GM21360 (cell line): ENCODE results near the gene STXBP2.

ENCODE experiments used
- ATAC-seq: cut with Tn5 transposase; IDR thresholded peaks from one replicate; pipeline ENCODE4 v1.9.1; 2021; ENCODE audit warnings: mild to moderate bottlenecking, moderate library complexity; ENCODE audit not compliant: unreplicated experiment

STXBP2 gene

GRCh38 chr19:7648265-7649014 lies 11.5 kb downstream of the STXBP2 start:
- ATAC-seq, result no peak

GRCh38 chr19:7650148-7650547 lies 13.2 kb downstream of the STXBP2 start:
- no peak for ATAC-seq

- ATAC-seq, result no peak
Observed at GRCh38 chr19:7652061-7652641, 15.2 kb downstream of the STXBP2 start.

GRCh38 chr19:7654401-7654800 lies 17.5 kb downstream of the STXBP2 start:
- no peak for ATAC-seq

GRCh38 chr19:7655581-7655980 lies 18.7 kb downstream of the STXBP2 start:
- no peak for ATAC-seq

- no peak for ATAC-seq
Observed at GRCh38 chr19:7657131-7657751, 20.3 kb downstream of the STXBP2 start.

- no peak for ATAC-seq
Observed at GRCh38 chr19:7658219-7658686, 21.3 kb downstream of the STXBP2 start.

- no peak for ATAC-seq
Observed at GRCh38 chr19:7661744-7662538, 25.0 kb downstream of the STXBP2 start.

- ATAC-seq, result no peak
Observed at GRCh38 chr19:7662657-7663056, 25.7 kb downstream of the STXBP2 start.

- no peak for ATAC-seq
Observed at GRCh38 chr19:7663706-7664105, 26.8 kb downstream of the STXBP2 start.

- ATAC-seq, result no peak
Observed at GRCh38 chr19:7665076-7665475, 28.2 kb downstream of the STXBP2 start.

GRCh38 chr19:7668842-7669241 lies 31.9 kb downstream of the STXBP2 start, which contains the start of gene RETN:
Gene RETN (plus strand): TSS chr19:7669049. CDS start chr19:7669327, 278 bp downstream.
- no peak for ATAC-seq

- no peak for ATAC-seq
Observed at GRCh38 chr19:7669641-7670040, 32.7 kb downstream of the STXBP2 start.

GRCh38 chr19:7670150-7670783 lies 33.4 kb downstream of the STXBP2 start:
- ATAC-seq, result no peak

GRCh38 chr19:7670790-7671189 lies 33.9 kb downstream of the STXBP2 start:
- ATAC-seq, result no peak

- no peak for ATAC-seq
Observed at GRCh38 chr19:7672522-7672921, 35.6 kb downstream of the STXBP2 start.

- ATAC-seq, result no peak
Observed at GRCh38 chr19:7674010-7675005, 37.4 kb downstream of the STXBP2 start.

- no peak for ATAC-seq
Observed at GRCh38 chr19:7676376-7676775, 39.5 kb downstream of the STXBP2 start.

GRCh38 chr19:7676854-7677253 lies 39.9 kb downstream of the STXBP2 start, which contains the start of gene MCEMP1:
Gene MCEMP1 (plus strand): TSS chr19:7677090. CDS start chr19:7677121, 31 bp downstream.
- no peak for ATAC-seq
